BJ (cell line): ENCODE measurements around the gene PAQR9. TPM values are rescaled to one million over a fixed set of nuclear protein-coding genes. Genes with fewer than 3 reads are reported as not detected.

Source experiments
- CTCF ChIA-PET: fragments of 350-600 bp; formaldehyde crosslinking; extraction: SDS; loops from one replicate; lab custom pipeline; 2021; ENCODE audit warnings: antibody characterized with exemption, inconsistent platforms; lab: Yijun Ruan, JAX
- POLR2A ChIA-PET: fragments of 300-600 bp; sonication (Branson Sonifier 250); formaldehyde crosslinking; extraction: SDS; loops from one replicate; lab custom pipeline; 2021; ENCODE audit warnings: antibody characterized with exemption; lab: Charles Lee
- DNase-seq: peaks from one replicate; pipeline ENCODE4 v3.0.0-alpha.2; 2011; ENCODE audit warnings: low read depth
- H3K27me3 ChIP-seq: 2 replicates; pipeline ENCODE4 v1.6.0; 2011; ENCODE audit warnings: low read length; ENCODE audit not compliant: control insufficient read depth, insufficient read depth
- H3K36me3 ChIP-seq: 2 replicates; pipeline ENCODE4 v1.5.1; 2011; ENCODE audit warnings: low read length; ENCODE audit not compliant: control insufficient read depth, insufficient read depth
- H3K4me3 ChIP-seq: 2 replicates; pipeline ENCODE4 v1.5.1; 2011; ENCODE audit warnings: low read depth, mild to moderate bottlenecking, control low read depth, low read length
- CTCF ChIP-seq: IDR thresholded peaks from 2 replicates; pipeline ENCODE4 v1.5.1; 2011; ENCODE audit warnings: low read depth, mild to moderate bottlenecking, control low read depth, inconsistent platforms, low read length, moderate library complexity; ENCODE audit not compliant: insufficient read depth
- polyA plus RNA-seq: library from polyadenylated mRNA; depleted of rRNA; stranded (reverse); fragments of >200 nt; gene quantifications from 2 replicates; pipeline ENCODE4 v1.2.3, GENCODE V29; 2011; rRNA removed
- small RNA-seq: library from RNA; depleted of rRNA; stranded (forward); fragments of <200 nt; gene quantifications from one replicate; pipeline ENCODE3, GENCODE V24; 2012; ENCODE audit warnings: low replicate concordance, low read depth; ENCODE audit not compliant: insufficient read length

The PAQR9 gene
- polyA plus RNA-seq, 1 experiment, result not detected

- DNase-seq, result no peak
- no peaks in the 10 kb centered on the region for H3K36me3 ChIP-seq
- H3K27me3 ChIP-seq, result 0 out of 2 replicates have a peak, but pooled peaks cover 1% of the 10 kb centered on the region
- TF ChIP-seq CTCF, result no peak
- H3K4me3 ChIP-seq, result no peak overlapping the region
- CTCF ChIA-PET, result no interaction called here
- POLR2A ChIA-PET, result no interaction called here
These were observed 50.0 kb downstream of the PAQR9 start for GRCh38 chr3:142913432-142913831.

GRCh38 chr3:142912402-142913172 is 50.9 kb downstream of the PAQR9 start:
- Histone ChIP-seq H3K36me3 (no peaks in the 10 kb centered on the region), H3K4me3 (no peak overlapping the region), H3K27me3 (0 out of 2 replicates have a peak, but pooled peaks cover 1% of the 10 kb centered on the region)
- no peak for TF ChIP-seq CTCF
- DNase-seq, result no peak
- ChIA-PET POLR2A (no interaction called here), CTCF (interaction anchor here (1.6 kb wide), 1 partner anchor 17 kb away, joined by 4 read pairs; no protein-coding TSS in a partner anchor)

Small RNA genes lying within 50 kb of the gene (small RNA-seq; reads per million reads assigned to genes)
- gene AC021074.2, result not detected

Other genes starting within 250 kb of the PAQR9 start
- gene TRPC1, start 239.6 kb downstream of the PAQR9 start, polyA plus RNA-seq, result 3.7 and 9.4 TPM in 2 replicates
- gene PCOLCE2, start 74.6 kb downstream of the PAQR9 start, polyA plus RNA-seq, result 0.78 and 0.94 TPM in 2 replicates
- 22.6 and 47.2 TPM in 2 replicates for gene U2SURP, start 37.9 kb upstream of the PAQR9 start, polyA plus RNA-seq
- gene CHST2, start 156.1 kb upstream of the PAQR9 start, polyA plus RNA-seq, result 0.38 and 0.39 TPM in 2 replicates